Peyer's patch (tissue), 4 donors: ENCODE measurements around the gene MYLK.

Experiments used
- POLR2A ChIP-seq, 2 donors: fragments of 450-650 bp; IDR thresholded peaks; one replicate each; pipeline ENCODE4 v1.5.1; 2017; ENCODE audit warnings: antibody characterized with exemption in 2 of 2, mild to moderate bottlenecking in 2 of 2, moderate library complexity in 2 of 2
- TF ChIP-seq, protein P1 (sequence below), 6 experiments: fragments of 450-650 bp in 4 of 6; fragments of 200-600 bp in 2 of 6; sonication (generic) in 1 of 6; IDR thresholded peaks; one replicate each; pipeline ENCODE4 v1.5.1; 2017 to 2019; ENCODE audit warnings: antibody characterized with exemption in 6 of 6, mild to moderate bottlenecking in 3 of 6, moderate library complexity in 1 of 6

DNA sequence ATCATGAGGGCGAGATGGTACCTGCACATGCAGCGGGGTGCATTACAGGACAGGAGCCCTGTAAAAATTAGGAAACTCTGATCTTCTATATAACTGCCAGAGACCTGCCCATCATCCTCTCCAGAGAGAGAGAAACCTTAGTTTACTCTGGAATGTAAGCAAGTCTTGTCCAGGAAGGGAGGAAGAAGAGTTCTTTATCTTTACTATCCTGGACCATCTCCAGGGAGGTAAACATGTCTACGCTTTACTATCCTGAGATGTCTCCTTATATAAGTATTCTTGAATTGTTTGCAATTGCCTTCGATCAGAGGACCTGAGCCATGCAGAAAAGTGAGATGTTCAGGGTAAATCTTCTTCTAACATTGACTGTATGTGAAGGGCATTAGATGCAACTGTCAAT is 286.6 kb downstream of the MYLK start:
- TF ChIP-seq, protein P1, sequence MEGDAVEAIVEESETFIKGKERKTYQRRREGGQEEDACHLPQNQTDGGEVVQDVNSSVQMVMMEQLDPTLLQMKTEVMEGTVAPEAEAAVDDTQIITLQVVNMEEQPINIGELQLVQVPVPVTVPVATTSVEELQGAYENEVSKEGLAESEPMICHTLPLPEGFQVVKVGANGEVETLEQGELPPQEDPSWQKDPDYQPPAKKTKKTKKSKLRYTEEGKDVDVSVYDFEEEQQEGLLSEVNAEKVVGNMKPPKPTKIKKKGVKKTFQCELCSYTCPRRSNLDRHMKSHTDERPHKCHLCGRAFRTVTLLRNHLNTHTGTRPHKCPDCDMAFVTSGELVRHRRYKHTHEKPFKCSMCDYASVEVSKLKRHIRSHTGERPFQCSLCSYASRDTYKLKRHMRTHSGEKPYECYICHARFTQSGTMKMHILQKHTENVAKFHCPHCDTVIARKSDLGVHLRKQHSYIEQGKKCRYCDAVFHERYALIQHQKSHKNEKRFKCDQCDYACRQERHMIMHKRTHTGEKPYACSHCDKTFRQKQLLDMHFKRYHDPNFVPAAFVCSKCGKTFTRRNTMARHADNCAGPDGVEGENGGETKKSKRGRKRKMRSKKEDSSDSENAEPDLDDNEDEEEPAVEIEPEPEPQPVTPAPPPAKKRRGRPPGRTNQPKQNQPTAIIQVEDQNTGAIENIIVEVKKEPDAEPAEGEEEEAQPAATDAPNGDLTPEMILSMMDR (IDR thresholded peaks at IDR 0.05) = no peak
- no peak for TF ChIP-seq POLR2A (IDR thresholded peaks at IDR 0.05)
